ENCODE data around the gene GNGT1.

The GNGT1 gene

GRCh38 chr7:93906267-93906666 is at the start of gene GNGT1:
TSS of gene GNGT1 (plus strand) at chr7:93906567. CDS start at chr7:93906747, 180 bp downstream.
- DNase-seq (ENCODE audit: low read depth) = no peak

- no peak for DNase-seq (ENCODE audit: low read depth)
Observed at GRCh38 chr7:93858857-93859256, 47.5 kb upstream of the GNGT1 start.

- no peak for DNase-seq (ENCODE audit: low read depth)
Observed at GRCh38 chr7:93860261-93860660, 46.1 kb upstream of the GNGT1 start.

- no peak for DNase-seq (ENCODE audit: low read depth)
Observed at GRCh38 chr7:93861325-93861949, 44.9 kb upstream of the GNGT1 start.

GRCh38 chr7:93862651-93863050 is 43.7 kb upstream of the GNGT1 start:
- no peak for DNase-seq (ENCODE audit: low read depth)

- DNase-seq (ENCODE audit: low read depth) = no peak
Observed at GRCh38 chr7:93866886-93867285, 39.5 kb upstream of the GNGT1 start.

- no peak for DNase-seq (ENCODE audit: low read depth)
Observed at GRCh38 chr7:93873998-93874574, 32.3 kb upstream of the GNGT1 start.

GRCh38 chr7:93877742-93878141 is 28.6 kb upstream of the GNGT1 start:
- no peak for DNase-seq (ENCODE audit: low read depth)

- DNase-seq (ENCODE audit: low read depth) = no peak
Observed at GRCh38 chr7:93879356-93879755, 27.0 kb upstream of the GNGT1 start.

- DNase-seq (ENCODE audit: low read depth) = no peak
Observed at GRCh38 chr7:93882468-93882867, 23.9 kb upstream of the GNGT1 start.

GRCh38 chr7:93883078-93883916 is 23.1 kb upstream of the GNGT1 start:
- DNase-seq (ENCODE audit: low read depth) = no peak

- no peak for DNase-seq (ENCODE audit: low read depth)
Observed at GRCh38 chr7:93883917-93884345, 22.4 kb upstream of the GNGT1 start.

- no peak for DNase-seq (ENCODE audit: low read depth)
Observed at GRCh38 chr7:93884541-93884940, 21.8 kb upstream of the GNGT1 start.

GRCh38 chr7:93889261-93889660 is 17.1 kb upstream of the GNGT1 start:
- no peak for DNase-seq (ENCODE audit: low read depth)

- no peak for DNase-seq (ENCODE audit: low read depth)
Observed at GRCh38 chr7:93890041-93890463, 16.3 kb upstream of the GNGT1 start.

- no peak for DNase-seq (ENCODE audit: low read depth)
Observed at GRCh38 chr7:93890464-93891068, 15.8 kb upstream of the GNGT1 start, which contains the start of gene TFPI2. TSS of gene TFPI2 (minus strand) at chr7:93890753. CDS start at chr7:93890678, 75 bp downstream.

GRCh38 chr7:93894426-93894825 is 11.9 kb upstream of the GNGT1 start:
- no peak for DNase-seq (ENCODE audit: low read depth)

- DNase-seq (ENCODE audit: low read depth) = no peak
Observed at GRCh38 chr7:93894966-93895640, 11.3 kb upstream of the GNGT1 start.

GRCh38 chr7:93895859-93896600 is 10.3 kb upstream of the GNGT1 start:
- DNase-seq (ENCODE audit: low read depth) = no peak

GRCh38 chr7:93897680-93898079 is 8.7 kb upstream of the GNGT1 start:
- no peak for DNase-seq (ENCODE audit: low read depth)

- no peak for DNase-seq (ENCODE audit: low read depth)
Observed at GRCh38 chr7:93902777-93903423, 3.5 kb upstream of the GNGT1 start.
